PC-3 (cell line): ENCODE data around the gene R3HCC1L.

Source experiments
- CTCF ChIP-seq: fragments of 300-600 bp; sonication (generic); conservative IDR thresholded peaks from 2 replicates; pipeline ENCODE4 v1.5.1; 2017; ENCODE audit warnings: antibody characterized with exemption, low read depth, mild to moderate bottlenecking, low read length
- EZH2 ChIP-seq: fragments of 300-600 bp; sonication (generic); IDR thresholded peaks from one replicate; pipeline ENCODE4 v1.6.1; 2017; ENCODE audit warnings: antibody characterized with exemption, mild to moderate bottlenecking, low read length; ENCODE audit not compliant: unreplicated experiment

DNA sequence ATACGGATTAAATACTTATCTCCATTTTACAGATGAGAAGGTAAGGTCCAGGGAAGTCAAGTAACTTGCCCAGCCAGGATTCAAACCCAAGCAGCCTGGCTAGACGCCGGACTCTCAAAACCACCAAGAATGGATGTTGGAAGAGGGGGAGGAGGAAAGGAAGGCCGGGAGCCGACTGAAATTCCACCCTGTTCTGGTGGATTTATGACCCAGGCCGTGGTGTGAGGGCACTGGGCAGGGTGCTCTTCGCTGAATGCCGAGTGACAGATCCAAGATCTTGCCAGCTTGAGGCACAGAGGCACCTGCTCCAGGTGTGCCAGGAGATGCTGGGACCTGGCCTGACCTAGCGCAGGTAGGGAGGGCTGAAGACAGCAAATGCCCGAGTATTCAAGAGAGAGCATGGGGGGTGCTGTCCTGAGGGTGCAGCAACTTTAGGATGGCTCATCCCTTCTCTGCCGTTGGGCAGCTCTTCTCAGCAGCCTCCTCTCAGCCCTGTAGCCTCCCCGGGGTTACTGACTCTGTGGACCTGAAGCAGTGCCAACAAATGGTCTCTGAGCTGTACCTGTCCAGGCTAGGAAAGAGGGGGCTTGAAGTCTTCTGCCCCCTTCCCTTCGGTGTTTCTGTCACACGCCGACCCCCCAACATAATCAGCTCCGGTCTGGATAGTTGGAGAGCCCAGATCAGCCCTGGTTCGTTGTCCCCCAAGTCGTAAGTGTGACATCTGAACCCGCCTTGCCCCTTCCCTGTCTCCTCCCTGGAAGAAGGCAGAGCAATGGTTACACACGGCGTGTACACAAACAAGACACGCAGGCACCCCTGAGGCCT is 132.8 kb downstream of the R3HCC1L start:
- no peak for TF ChIP-seq CTCF
- no peak for TF ChIP-seq EZH2
